Spleen (tissue), 7 donors: ENCODE results near the gene ERC2.

Source experiments
- CTCF ChIP-seq, 11 experiments: fragments of 200-600 bp in 7 of 11; fragments of 450-650 bp in 4 of 11; sonication (generic) in 4 of 11; IDR thresholded peaks in 8 of 11; conservative IDR thresholded peaks in 3 of 11; 1 replicate in 7 of 11; 2 replicates in 4 of 11; pipeline versions ENCODE4 v1.4.0 to v1.8.0; 2016 to 2021; ENCODE audit warnings: antibody characterized with exemption in 11 of 11, inconsistent platforms in 4 of 11, mild to moderate bottlenecking in 1 of 11
- POLR2A ChIP-seq, 3 donors: fragments of 450-650 bp; IDR thresholded peaks; one replicate each; pipeline ENCODE4 v1.5.1; 2017; ENCODE audit warnings: antibody characterized with exemption in 3 of 3, mild to moderate bottlenecking in 1 of 3
- POLR2AphosphoS5 ChIP-seq, 3 donors: sonication (generic); formaldehyde crosslinking; IDR thresholded peaks; one replicate each; pipeline ENCODE4 v1.5.1; 2017; ENCODE audit warnings: antibody characterized with exemption in 3 of 3
- donor health status: DM: no; HTN: no; CAD: no; lungs with moderate emphysema.
- donor health status: DM: no; HTN: no; CAD: no.
- donor health status: DM: no; HTN: no; CAD: no.

DNA sequence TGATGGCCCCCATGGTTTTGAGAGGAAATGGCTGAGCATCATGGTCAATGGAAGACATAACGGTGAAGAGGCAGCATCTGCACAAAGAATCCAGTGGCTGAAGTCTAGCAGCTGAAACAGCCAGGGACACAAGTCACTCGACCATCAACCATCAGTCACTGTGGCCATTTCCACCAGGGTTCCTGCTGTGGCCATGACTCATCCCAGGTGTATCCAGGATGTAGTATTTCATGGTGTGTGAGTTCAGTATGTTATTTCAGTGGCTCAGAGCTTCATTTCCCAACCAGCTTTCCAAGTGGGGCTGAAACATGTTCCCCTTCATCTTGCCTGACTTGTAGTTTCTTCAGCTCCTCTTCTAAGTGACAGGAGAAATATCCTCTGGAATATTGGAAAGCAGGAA is 933.4 kb downstream of the ERC2 start:
- TF ChIP-seq CTCF (IDR thresholded peaks at IDR 0.05 in 8 of 11, conservative IDR thresholded peaks at IDR 0.05 in 3 of 11) (no peak), POLR2A (IDR thresholded peaks at IDR 0.05) (no peak), POLR2AphosphoS5 (IDR thresholded peaks at IDR 0.05) (no peak)
